Esophagus squamous epithelium (tissue), 4 donors: ENCODE measurements around the gene ADAMTS12.

ENCODE experiments used
- CTCF ChIP-seq, 6 experiments: fragments of 450-650 bp in 4 of 6; fragments of 200-600 bp in 2 of 6; sonication (generic) in 2 of 6; IDR thresholded peaks; one replicate each; pipeline ENCODE4 v1.5.1; 2016 to 2019; ENCODE audit warnings: antibody characterized with exemption in 6 of 6, mild to moderate bottlenecking in 4 of 6, moderate library complexity in 4 of 6
- POLR2A ChIP-seq, 4 donors: fragments of 450-650 bp; IDR thresholded peaks; one replicate each; pipeline ENCODE4 v1.6.1; 2017; ENCODE audit warnings: antibody characterized with exemption in 4 of 4, mild to moderate bottlenecking in 4 of 4, moderate library complexity in 3 of 4

GRCh38 chr5:33905381-33905780 is 13.6 kb upstream of the ADAMTS12 start:
- no peak for TF ChIP-seq CTCF (IDR thresholded peaks at IDR 0.05)
- TF ChIP-seq POLR2A (IDR thresholded peaks at IDR 0.05): no peak
